ENCODE data around the gene GATB. TPM values are rescaled to one million over a fixed set of nuclear protein-coding genes. Genes with fewer than 3 reads are reported as not detected.

The GATB gene
- total and polyA plus RNA-seq, 2 donors (not counting 1 experiment from before 2014, with no cell fraction given): 11.6 to 19.2 TPM

DNA sequence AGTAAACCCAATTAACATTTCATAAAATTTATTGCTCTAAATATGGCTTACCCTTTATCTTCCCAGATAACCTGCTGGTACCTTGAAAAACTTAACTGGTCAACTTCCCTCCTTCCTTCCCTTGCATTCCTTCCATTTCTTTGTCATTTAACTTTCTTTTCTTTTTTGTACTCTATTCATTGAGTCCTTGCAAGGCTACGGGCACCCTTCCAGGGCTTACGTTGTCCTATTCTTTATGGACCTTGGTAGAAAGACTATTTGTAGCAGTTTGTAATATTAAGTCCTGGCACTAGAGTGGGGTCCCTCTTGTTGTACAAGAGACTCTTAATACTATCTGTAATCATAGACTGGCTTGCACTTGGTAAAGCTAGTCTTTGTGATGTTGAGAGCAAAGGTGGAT lies 8.0 kb upstream of the GATB start:
- Histone ChIP-seq H3K36me3 (replicated peaks in 1 of 2; ENCODE audit: control extremely low read depth in 1 of 2, control insufficient read depth in 1 of 2, extremely low read depth in 1 of 2, insufficient read depth in 2 of 2, low read length in 1 of 2) (no peaks in the 10 kb centered on the region), H3K9ac (ENCODE audit: low read length) (no peak overlapping the region), H3K79me2 (ENCODE audit: control insufficient read depth, insufficient read depth, low read length) (no peaks in the 10 kb centered on the region), H3K4me3 (ENCODE audit: control extremely low read depth in 1 of 5, extremely low read depth in 1 of 5, insufficient read depth in 1 of 5, low read depth in 2 of 5, low read length in 4 of 5) (no peak overlapping the region), H3K27ac (ENCODE audit: low read length in 2 of 2) (no peak overlapping the region), H3K4me1 (ENCODE audit: control insufficient read depth in 2 of 2, insufficient read depth in 2 of 2, low read length in 2 of 2) (no peaks in the 10 kb centered on the region), H3K4me2 (replicated peaks; ENCODE audit: low read depth, low read length, poor library complexity, severe bottlenecking) (no peak overlapping the region), H3K27me3 (replicated peaks in 1 of 4; ENCODE audit: control extremely low read depth in 1 of 4, control insufficient read depth in 3 of 4, insufficient read depth in 4 of 4, low read length in 3 of 4) (peaks cover 0 to 7% (median 4%) of the 10 kb centered on the region in 4 experiments), H4K20me1 (ENCODE audit: control insufficient read depth, insufficient read depth, low read length, poor library complexity, severe bottlenecking) (no peaks in the 10 kb centered on the region), H2AFZ (ENCODE audit: insufficient read depth, low read depth, low read length, poor library complexity, severe bottlenecking) (no peak overlapping the region), H3K9me3 (ENCODE audit: control extremely low read depth in 1 of 3, control insufficient read depth in 2 of 3, insufficient read depth in 1 of 3, low read length in 2 of 3) (no peaks in the 10 kb centered on the region)
- Mint-ChIP-seq H3K4me1 (no peaks in the 10 kb centered on the region), H3K27me3 (peaks cover 56% of the 10 kb centered on the region), H3K9me3 (ENCODE audit: insufficient read depth) (peaks cover 3% of the 10 kb centered on the region), H3K4me3 (no peak overlapping the region), H3K27ac (no peak overlapping the region)
- DNase-seq: no peak
- CTCF ChIA-PET: no interaction called here
- no peak for TF ChIP-seq EZH2 (IDR thresholded peaks at IDR 0.05; ENCODE audit: borderline replicate concordance, insufficient read depth, low read depth, low read length, poor library complexity, severe bottlenecking)
- no peak for TF ChIP-seq CTCF (IDR thresholded peaks at IDR 0.05)
- whole genome bisulfite sequencing (ENCODE audit: insufficient coverage): no CpG with 5 or more reads among the region's 2 CpGs
- ATAC-seq (ENCODE audit: low read depth): no peak
- POLR2A ChIA-PET: no interaction called here
- intact Hi-C loops (cut with micrococcal nuclease): no loop called here

DNA sequence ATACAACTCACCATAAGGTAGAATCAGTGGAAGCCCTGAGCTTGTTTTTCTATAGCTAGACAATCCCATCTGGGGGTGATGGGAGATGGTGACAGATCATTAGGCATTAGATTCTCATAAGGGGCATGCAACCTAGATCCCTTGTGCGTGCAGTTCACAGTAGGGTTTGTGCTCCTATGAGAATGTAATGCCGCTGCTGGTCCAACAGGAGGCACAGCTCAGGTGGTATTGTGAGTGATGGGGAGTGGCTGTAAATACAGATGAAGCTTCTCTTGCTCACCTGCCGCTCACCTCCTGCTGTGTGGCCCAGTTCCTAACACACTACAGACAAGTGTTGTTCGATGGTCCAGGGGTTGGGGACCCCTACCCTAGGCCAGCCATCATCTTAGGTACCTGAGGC lies 5.9 kb upstream of the GATB start:
- no peak for DNase-seq
- POLR2A ChIA-PET: no interaction called here
- intact Hi-C loops (cut with micrococcal nuclease): no loop called here

More for the DNA sequence above, 5.9 kb upstream of the GATB start:
- Histone ChIP-seq H2AFZ (ENCODE audit: insufficient read depth, low read depth, low read length, poor library complexity, severe bottlenecking) (no peak overlapping the region), H4K20me1 (ENCODE audit: control insufficient read depth, insufficient read depth, low read length, poor library complexity, severe bottlenecking) (no peaks in the 10 kb centered on the region), H3K4me3 (ENCODE audit: control extremely low read depth in 1 of 5, extremely low read depth in 1 of 5, insufficient read depth in 1 of 5, low read depth in 2 of 5, low read length in 4 of 5) (no peak overlapping the region), H3K4me2 (replicated peaks; ENCODE audit: low read depth, low read length, poor library complexity, severe bottlenecking) (no peak overlapping the region), H3K36me3 (replicated peaks in 1 of 2; ENCODE audit: control extremely low read depth in 1 of 2, control insufficient read depth in 1 of 2, extremely low read depth in 1 of 2, insufficient read depth in 2 of 2, low read length in 1 of 2) (no peaks in the 10 kb centered on the region), H3K79me2 (ENCODE audit: control insufficient read depth, insufficient read depth, low read length) (no peaks in the 10 kb centered on the region), H3K9ac (ENCODE audit: low read length) (no peak overlapping the region), H3K9me3 (ENCODE audit: control extremely low read depth in 1 of 3, control insufficient read depth in 2 of 3, insufficient read depth in 1 of 3, low read length in 2 of 3) (no peaks in the 10 kb centered on the region), H3K27ac (ENCODE audit: low read length in 2 of 2) (no peak overlapping the region), H3K4me1 (ENCODE audit: control insufficient read depth in 2 of 2, insufficient read depth in 2 of 2, low read length in 2 of 2) (no peaks in the 10 kb centered on the region), H3K27me3 (replicated peaks in 1 of 4; ENCODE audit: control extremely low read depth in 1 of 4, control insufficient read depth in 3 of 4, insufficient read depth in 4 of 4, low read length in 3 of 4) (peaks cover 0 to 7% (median 4%) of the 10 kb centered on the region in 4 experiments)
- H3K9me3 Mint-ChIP-seq (ENCODE audit: insufficient read depth): no peaks in the 10 kb centered on the region
- CTCF ChIA-PET: no interaction called here
- 81% methylated on average over 2 of the region's 4 CpGs for WGBS (ENCODE audit: insufficient coverage)
- TF ChIP-seq CTCF (IDR thresholded peaks at IDR 0.05): no peak
- no peak for TF ChIP-seq EZH2 (IDR thresholded peaks at IDR 0.05; ENCODE audit: borderline replicate concordance, insufficient read depth, low read depth, low read length, poor library complexity, severe bottlenecking)
- no peak overlapping the region for H3K4me3 Mint-ChIP-seq
- peaks cover under 1% of the 10 kb centered on the region for H3K4me1 Mint-ChIP-seq
- ATAC-seq (ENCODE audit: low read depth): no peak
- peaks cover 47% of the 10 kb centered on the region for H3K27me3 Mint-ChIP-seq
- no peak overlapping the region for H3K27ac Mint-ChIP-seq
